ENCODE results near the gene PBX3.

GRCh38 chr9:125989090-125989501 lies 241.9 kb downstream of the PBX3 start:
- TF ChIP-seq POLR2A (IDR thresholded peaks at IDR 0.05; ENCODE audit: low read depth, low read length) (no peak), POLR2AphosphoS5 (IDR thresholded peaks at IDR 0.05; ENCODE audit: low read depth, low read length) (no peak), SPI1 (IDR thresholded peaks at IDR 0.05; ENCODE audit: low read depth, low read length) (no peak), TAF1 (IDR thresholded peaks at IDR 0.05; ENCODE audit: low read depth, low read length) (no peak)
